ENCODE results near the gene C4A. TPM values are rescaled to one million over a fixed set of nuclear protein-coding genes. Genes with fewer than 3 reads are reported as not detected.
A peak's percentile ranks its signal among the peaks of the same experiment; 100 is the strongest.

Gene C4A
- total and polyA plus RNA-seq, 2 experiments from 2014 or later: 1.9 to 2.2 TPM

DNA sequence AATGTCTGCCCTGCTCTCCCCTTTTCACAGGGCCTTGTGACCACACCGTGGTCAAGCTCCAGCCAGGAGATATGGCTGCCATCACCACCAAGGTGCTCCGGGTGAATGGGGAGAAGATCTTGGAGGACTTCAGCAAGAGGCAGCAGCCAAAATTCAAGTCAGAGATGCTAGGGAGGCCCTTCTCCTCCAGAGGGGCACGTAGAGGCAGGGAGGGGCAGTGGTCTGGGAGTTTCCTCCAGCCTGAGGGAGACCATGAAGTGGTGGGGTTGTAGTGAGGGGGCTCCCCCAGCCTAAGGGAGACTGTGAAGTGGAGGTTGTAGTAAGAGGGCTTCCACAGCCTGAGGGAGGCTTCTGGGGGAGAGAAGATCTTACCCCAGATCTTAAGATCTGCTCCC lies 13.9 kb upstream of the C4A start:
- Histone ChIP-seq H3K36me3 (peaks cover 20% of the 10 kb centered on the region), H3K27ac (no peak overlapping the region), H3K4me1 (ENCODE audit: low read depth) (peaks cover under 1% of the 10 kb centered on the region), H3K4me3 (no peak overlapping the region), H3K9me3 (ENCODE audit: low read depth) (no peaks in the 10 kb centered on the region), H3K27me3 (no peaks in the 10 kb centered on the region)
- TF ChIP-seq, protein P1, sequence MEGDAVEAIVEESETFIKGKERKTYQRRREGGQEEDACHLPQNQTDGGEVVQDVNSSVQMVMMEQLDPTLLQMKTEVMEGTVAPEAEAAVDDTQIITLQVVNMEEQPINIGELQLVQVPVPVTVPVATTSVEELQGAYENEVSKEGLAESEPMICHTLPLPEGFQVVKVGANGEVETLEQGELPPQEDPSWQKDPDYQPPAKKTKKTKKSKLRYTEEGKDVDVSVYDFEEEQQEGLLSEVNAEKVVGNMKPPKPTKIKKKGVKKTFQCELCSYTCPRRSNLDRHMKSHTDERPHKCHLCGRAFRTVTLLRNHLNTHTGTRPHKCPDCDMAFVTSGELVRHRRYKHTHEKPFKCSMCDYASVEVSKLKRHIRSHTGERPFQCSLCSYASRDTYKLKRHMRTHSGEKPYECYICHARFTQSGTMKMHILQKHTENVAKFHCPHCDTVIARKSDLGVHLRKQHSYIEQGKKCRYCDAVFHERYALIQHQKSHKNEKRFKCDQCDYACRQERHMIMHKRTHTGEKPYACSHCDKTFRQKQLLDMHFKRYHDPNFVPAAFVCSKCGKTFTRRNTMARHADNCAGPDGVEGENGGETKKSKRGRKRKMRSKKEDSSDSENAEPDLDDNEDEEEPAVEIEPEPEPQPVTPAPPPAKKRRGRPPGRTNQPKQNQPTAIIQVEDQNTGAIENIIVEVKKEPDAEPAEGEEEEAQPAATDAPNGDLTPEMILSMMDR (IDR thresholded peaks at IDR 0.05; ENCODE audit: low read depth, low read length): no peak
- no peak for DNase-seq (ENCODE audit: low read depth in 1 of 2, low spot score in 1 of 2)

- Histone ChIP-seq H3K27ac (no peak overlapping the region), H3K36me3 (peaks cover 20% of the 10 kb centered on the region), H3K4me3 (no peak overlapping the region), H3K27me3 (no peaks in the 10 kb centered on the region), H3K4me1 (ENCODE audit: low read depth) (peaks cover 5% of the 10 kb centered on the region), H3K9me3 (ENCODE audit: low read depth) (no peaks in the 10 kb centered on the region)
- no peak for DNase-seq (ENCODE audit: low read depth in 1 of 2, low spot score in 1 of 2)
- TF ChIP-seq, protein P1 (IDR thresholded peaks at IDR 0.05; ENCODE audit: low read depth, low read length): no peak
Measured at GRCh38 chr6:31968326-31968725, 13.5 kb upstream of the C4A start.

GRCh38 chr6:31968791-31969711 lies 12.8 kb upstream of the C4A start:
- Histone ChIP-seq H3K27me3 (no peaks in the 10 kb centered on the region), H3K9me3 (ENCODE audit: low read depth) (no peaks in the 10 kb centered on the region), H3K4me1 (ENCODE audit: low read depth) (peaks cover 5% of the 10 kb centered on the region), H3K27ac (no peak overlapping the region), H3K4me3 (no peak overlapping the region), H3K36me3 (peaks cover 19% of the 10 kb centered on the region)
- TF ChIP-seq, protein P1 (IDR thresholded peaks at IDR 0.05; ENCODE audit: low read depth, low read length): no peak
- no peak for DNase-seq (ENCODE audit: low read depth in 1 of 2, low spot score in 1 of 2)

GRCh38 chr6:31969712-31970603 lies 11.9 kb upstream of the C4A start:
- no peaks in the 10 kb centered on the region for H3K27me3 ChIP-seq
- TF ChIP-seq, protein P1 (IDR thresholded peaks at IDR 0.05; ENCODE audit: low read depth, low read length): no peak
- no peaks in the 10 kb centered on the region for H3K9me3 ChIP-seq (ENCODE audit: low read depth)
- no peak overlapping the region for H3K4me3 ChIP-seq
- DNase-seq (ENCODE audit: low read depth in 1 of 2, low spot score in 1 of 2): peak in 1 of 2 donors; percentile 52
- H3K36me3 ChIP-seq: peaks cover 13% of the 10 kb centered on the region
- peak overlapping the region; percentile 34 for H3K27ac ChIP-seq
- H3K4me1 ChIP-seq (ENCODE audit: low read depth): peaks cover 5% of the 10 kb centered on the region

- H3K4me1 ChIP-seq (ENCODE audit: low read depth): peaks cover 5% of the 10 kb centered on the region
- peak overlapping the region; percentile 87 for H3K27ac ChIP-seq
- H3K36me3 ChIP-seq: peaks cover 8% of the 10 kb centered on the region
- no peaks in the 10 kb centered on the region for H3K9me3 ChIP-seq (ENCODE audit: low read depth)
- peak overlapping the region; percentile 67 for H3K4me3 ChIP-seq
- TF ChIP-seq, protein P1 (IDR thresholded peaks at IDR 0.05; ENCODE audit: low read depth, low read length): no peak
- no peak for DNase-seq (ENCODE audit: low read depth in 1 of 2, low spot score in 1 of 2)
- H3K27me3 ChIP-seq: no peaks in the 10 kb centered on the region
Measured at GRCh38 chr6:31970604-31971271, 11.1 kb upstream of the C4A start.
